Trophoblast cell (in vitro differentiated cells and primary cell): Measurements from ENCODE around the gene ZNF516.
A peak's percentile ranks its signal among the peaks of the same experiment; 100 is the strongest.

Experiments used
- DNase-seq, 2 donors: peaks; one replicate each; pipeline ENCODE4 v3.0.0-alpha.2; 2016
- H2AFZ ChIP-seq: 2 replicates; pipeline ENCODE4 v1.6.1; 2013; ENCODE audit warnings: low read length, moderate library complexity, mild to moderate bottlenecking; ENCODE audit not compliant: insufficient read depth, poor library complexity
- H2AK5ac ChIP-seq: 2 replicates; pipeline ENCODE4 v1.6.1; 2013; ENCODE audit warnings: mild to moderate bottlenecking, low read length
- H2BK120ac ChIP-seq: 2 replicates; pipeline ENCODE4 v1.6.1; 2013; ENCODE audit warnings: low read length, mild to moderate bottlenecking, moderate library complexity; ENCODE audit not compliant: insufficient read depth, poor library complexity
- H2BK12ac ChIP-seq: 2 replicates; pipeline ENCODE4 v1.6.1; 2013; ENCODE audit warnings: mild to moderate bottlenecking, low read length, moderate library complexity
- H2BK5ac ChIP-seq: 2 replicates; pipeline ENCODE4 v1.6.1; 2013; ENCODE audit warnings: low read length, low read depth, moderate library complexity, mild to moderate bottlenecking; ENCODE audit not compliant: poor library complexity
- H3K14ac ChIP-seq: 2 replicates; pipeline ENCODE4 v1.6.1; 2013; ENCODE audit warnings: mild to moderate bottlenecking, low read length
- H3K18ac ChIP-seq: 2 replicates; pipeline ENCODE4 v1.6.1; 2013; ENCODE audit warnings: mild to moderate bottlenecking, low read length
- H3K23ac ChIP-seq: 2 replicates; pipeline ENCODE4 v1.6.1; 2013; ENCODE audit warnings: low read length
- H3K27ac ChIP-seq: 2 replicates; pipeline ENCODE4 v1.5.1; 2013; ENCODE audit warnings: low read depth, mild to moderate bottlenecking, inconsistent platforms, low read length, moderate library complexity
- H3K27me3 ChIP-seq: 2 replicates; pipeline ENCODE4 v1.6.1; 2013; ENCODE audit warnings: inconsistent platforms, mild to moderate bottlenecking, low read length, moderate library complexity; ENCODE audit not compliant: insufficient read depth
- H3K36me3 ChIP-seq, 2 experiments: 1 replicate in 1 of 2; 2 replicates in 1 of 2; pipeline ENCODE4 v1.6.1; 2013; ENCODE audit warnings: low read length in 2 of 2, mild to moderate bottlenecking in 2 of 2, moderate library complexity in 1 of 2; ENCODE audit not compliant: insufficient read depth in 2 of 2, control insufficient read depth in 1 of 2
- H3K4ac ChIP-seq: 2 replicates; pipeline ENCODE4 v1.6.1; 2013; ENCODE audit warnings: low read depth, mild to moderate bottlenecking, low read length, moderate library complexity
- H3K4me1 ChIP-seq, 2 experiments: 1 replicate in 1 of 2; 2 replicates in 1 of 2; pipeline ENCODE4 v1.6.1; 2013; ENCODE audit warnings: low read length in 2 of 2, mild to moderate bottlenecking in 2 of 2, moderate library complexity in 1 of 2; ENCODE audit not compliant: insufficient read depth in 2 of 2, control insufficient read depth in 1 of 2
- H3K4me2 ChIP-seq: 2 replicates; pipeline ENCODE4 v1.6.1; 2013; ENCODE audit warnings: inconsistent platforms, mild to moderate bottlenecking, low read length, moderate library complexity
- H3K4me3 ChIP-seq: 2 replicates; pipeline ENCODE4 v1.5.1; 2013; ENCODE audit warnings: mild to moderate bottlenecking, low read depth, low read length, inconsistent platforms
- H3K79me1 ChIP-seq: one replicate; pipeline ENCODE4 v1.6.1; 2013; ENCODE audit warnings: low read length
- H3K79me2 ChIP-seq: 2 replicates; pipeline ENCODE4 v1.6.1; 2013; ENCODE audit warnings: low read length, mild to moderate bottlenecking; ENCODE audit not compliant: control insufficient read depth, insufficient read depth, poor library complexity
- H3K9ac ChIP-seq: 2 replicates; pipeline ENCODE4 v1.6.1; 2013; ENCODE audit warnings: mild to moderate bottlenecking, low read length
- H3K9me3 ChIP-seq: 2 replicates; pipeline ENCODE4 v1.6.1; 2013; ENCODE audit warnings: low read depth, mild to moderate bottlenecking, control low read depth, inconsistent platforms, low read length; ENCODE audit not compliant: insufficient read depth
- H4K12ac ChIP-seq: 2 replicates; pipeline ENCODE4 v1.6.1; 2013; ENCODE audit warnings: low read depth, mild to moderate bottlenecking, low read length, moderate library complexity
- H4K8ac ChIP-seq: 2 replicates; pipeline ENCODE4 v1.6.1; 2013; ENCODE audit warnings: low read depth, mild to moderate bottlenecking, low read length, moderate library complexity
- H4K91ac ChIP-seq: one replicate; pipeline ENCODE4 v1.6.1; 2013; ENCODE audit warnings: low read depth, mild to moderate bottlenecking, low read length, moderate library complexity
- WGBS: extraction: QIAGEN DNeasy Blood & Tissue Kit; methylation state at CpG from one replicate; pipeline ENCODE4 v1.1.7; 2013; ENCODE audit warnings: missing lambda C conversion rate; ENCODE audit not compliant: insufficient read length, insufficient coverage; ENCODE audit errors: extremely low coverage; 5-methylcytosine and 5-hydroxymethylcytosine counted together

Gene ZNF516

GRCh38 chr18:76463358-76463757 lies 31.7 kb downstream of the ZNF516 start:
- no peaks in the 10 kb centered on the region for H3K27me3 ChIP-seq
- H4K12ac ChIP-seq = no peak overlapping the region
- no peak overlapping the region for H2BK120ac ChIP-seq

GRCh38 chr18:76462326-76462694 lies 32.7 kb downstream of the ZNF516 start:
- Histone ChIP-seq H3K9ac (no peak overlapping the region), H3K4ac (no peak overlapping the region), H3K4me2 (no peak overlapping the region), H3K27ac (no peak overlapping the region), H3K9me3 (peaks cover 4% of the 10 kb centered on the region), H2BK5ac (no peak overlapping the region), H3K79me2 (no peaks in the 10 kb centered on the region), H4K8ac (no peak overlapping the region), H2AK5ac (no peak overlapping the region), H3K4me3 (no peak overlapping the region), H2AFZ (no peak overlapping the region), H3K36me3 (peaks cover 8% of the 10 kb centered on the region in 2 experiments), H3K79me1 (no peaks in the 10 kb centered on the region), H2BK12ac (no peak overlapping the region), H3K18ac (no peak overlapping the region), H3K4me1 (peaks cover 4% of the 10 kb centered on the region in 2 experiments), H3K23ac (no peak overlapping the region), H3K14ac (no peak overlapping the region), H4K91ac (no peak overlapping the region), H3K27me3 (no peaks in the 10 kb centered on the region), H2BK120ac (no peak overlapping the region), H4K12ac (no peak overlapping the region)
- DNase-seq = no peak
- WGBS = no CpG with 5 or more reads among the region's 12 CpGs

More at GRCh38 chr18:76463358-76463757, 31.7 kb downstream of the ZNF516 start:
- Histone ChIP-seq H3K18ac (no peak overlapping the region), H2AK5ac (no peak overlapping the region), H3K79me2 (no peaks in the 10 kb centered on the region), H3K4me2 (no peak overlapping the region), H3K36me3 (peaks cover 7 to 8% of the 10 kb centered on the region in 2 experiments), H3K4me1 (peaks cover 4% of the 10 kb centered on the region in 2 experiments), H3K14ac (no peak overlapping the region), H2AFZ (no peak overlapping the region), H2BK5ac (no peak overlapping the region), H3K4ac (no peak overlapping the region), H4K8ac (no peak overlapping the region), H3K9ac (no peak overlapping the region), H3K9me3 (peaks cover 4% of the 10 kb centered on the region), H3K79me1 (no peaks in the 10 kb centered on the region), H3K23ac (no peak overlapping the region), H3K27ac (no peak overlapping the region), H2BK12ac (no peak overlapping the region), H3K4me3 (no peak overlapping the region), H4K91ac (no peak overlapping the region)
- no CpG with 5 or more reads among the region's 18 CpGs for WGBS
- DNase-seq = no peak

DNA sequence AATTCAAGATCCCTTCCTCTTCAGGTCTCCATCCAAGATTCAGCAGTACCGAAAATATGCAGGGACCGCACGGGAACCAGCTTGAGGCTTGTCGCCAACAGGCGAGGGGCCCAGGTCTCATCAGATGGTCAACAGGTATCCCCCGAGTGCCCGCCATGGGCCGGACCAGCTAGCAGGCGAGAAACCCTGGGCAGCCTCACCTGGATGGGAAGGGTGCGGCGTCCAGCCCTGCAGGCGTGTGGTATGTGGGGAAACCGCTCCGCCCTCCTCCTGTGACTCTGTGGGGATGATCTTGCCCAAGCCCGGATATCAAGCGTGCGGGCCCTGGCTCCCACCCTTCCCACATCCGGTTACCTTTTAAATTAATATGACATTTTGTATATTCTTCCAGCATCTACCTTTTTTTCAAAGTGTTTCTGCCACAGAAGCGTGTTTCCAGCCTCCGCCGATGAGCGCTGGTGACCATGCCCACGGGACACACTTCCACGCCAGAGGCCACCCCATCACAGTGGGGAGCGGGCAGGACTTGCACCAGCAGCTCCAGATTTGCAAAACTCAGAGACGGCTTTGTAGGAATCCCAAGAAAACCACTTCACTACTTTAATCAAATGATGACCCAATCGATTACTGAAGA lies 33.2 kb downstream of the ZNF516 start:
- H2BK120ac ChIP-seq = no peak overlapping the region
- no peak overlapping the region for H3K4ac ChIP-seq
- no peak overlapping the region for H3K4me2 ChIP-seq
- H3K4me3 ChIP-seq = no peak overlapping the region
- no peak overlapping the region for H2AK5ac ChIP-seq
- no peaks in the 10 kb centered on the region for H3K27me3 ChIP-seq
- H4K8ac ChIP-seq = no peak overlapping the region
- no peak overlapping the region for H3K18ac ChIP-seq
- no peaks in the 10 kb centered on the region for H3K79me2 ChIP-seq
- H3K23ac ChIP-seq = no peak overlapping the region
- H3K9me3 ChIP-seq = peaks cover 4% of the 10 kb centered on the region
- no CpG with 5 or more reads among the region's 27 CpGs for WGBS
- H2BK5ac ChIP-seq = no peak overlapping the region
- no peak overlapping the region for H4K12ac ChIP-seq
- H2AFZ ChIP-seq = no peak overlapping the region
- no peak for DNase-seq
- H3K79me1 ChIP-seq = no peaks in the 10 kb centered on the region
- H3K9ac ChIP-seq = no peak overlapping the region
- H3K14ac ChIP-seq = no peak overlapping the region
- no peak overlapping the region for H4K91ac ChIP-seq
- peaks cover 8% of the 10 kb centered on the region in 2 experiments for H3K36me3 ChIP-seq
- H3K27ac ChIP-seq = no peak overlapping the region
- peaks cover 4% of the 10 kb centered on the region in 2 experiments for H3K4me1 ChIP-seq
- H2BK12ac ChIP-seq = no peak overlapping the region

- peak overlapping the region; percentile 30 for H3K4me3 ChIP-seq
- no CpG with 5 or more reads among the region's 8 CpGs for WGBS
- H3K23ac ChIP-seq = no peak overlapping the region
- DNase-seq = no peak
- H2AFZ ChIP-seq = no peak overlapping the region
- no peak overlapping the region for H2BK5ac ChIP-seq
- no peaks in the 10 kb centered on the region for H3K27me3 ChIP-seq
- no peak overlapping the region for H3K4ac ChIP-seq
- H3K4me2 ChIP-seq = no peak overlapping the region
- H3K79me1 ChIP-seq = no peaks in the 10 kb centered on the region
- H3K4me1 ChIP-seq = peaks cover 4% of the 10 kb centered on the region in 2 experiments
- H2BK120ac ChIP-seq = no peak overlapping the region
- no peak overlapping the region for H3K9ac ChIP-seq
- no peak overlapping the region for H3K27ac ChIP-seq
- H3K9me3 ChIP-seq = peaks cover 4% of the 10 kb centered on the region
- H2BK12ac ChIP-seq = no peak overlapping the region
- no peak overlapping the region for H3K14ac ChIP-seq
- no peak overlapping the region for H4K12ac ChIP-seq
- H4K91ac ChIP-seq = no peak overlapping the region
- H3K79me2 ChIP-seq = no peaks in the 10 kb centered on the region
- H4K8ac ChIP-seq = no peak overlapping the region
- H3K18ac ChIP-seq = no peak overlapping the region
- H2AK5ac ChIP-seq = no peak overlapping the region
- peaks cover 8% of the 10 kb centered on the region in 2 experiments for H3K36me3 ChIP-seq
Observed at GRCh38 chr18:76461148-76461547, 33.9 kb downstream of the ZNF516 start.
